Hematopoietic multipotent progenitor cell treated with erythropoietin and hydrocortisone succinate and interleukin-3 and kit ligand, for 8 days (in vitro differentiated cells): ENCODE measurements around the gene CA12.
"Not testable (repeated sequence)": the region's sequence is repeated elsewhere in the genome, so short reads cannot be mapped to it uniquely, and the experiment has no call there.

Source experiments
- DNase-seq: peaks from one replicate; pipeline ENCODE4 v3.0.0-alpha.2; 2015

CA12 gene

GRCh38 chr15:63354821-63355650 lies 26.6 kb downstream of the CA12 start:
- no peak for DNase-seq

DNA sequence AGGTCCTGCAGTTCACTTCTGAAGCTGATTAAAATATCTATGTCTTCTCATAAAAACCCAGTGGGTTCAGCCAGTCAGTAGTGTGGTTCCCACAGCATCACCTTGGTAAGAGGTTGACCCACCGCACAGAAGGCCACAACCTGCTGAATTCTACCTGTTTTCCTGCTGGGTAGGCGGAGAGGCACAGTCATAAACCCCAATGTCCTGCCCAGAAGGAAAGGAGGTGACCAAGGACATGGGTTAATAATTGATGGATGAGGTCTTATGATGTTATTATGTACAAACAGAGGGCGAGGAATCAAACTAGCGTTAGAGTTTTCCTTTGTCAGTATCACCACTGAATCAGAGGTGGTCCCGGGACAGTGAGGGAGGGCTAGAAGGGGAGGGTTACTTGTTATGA lies 27.8 kb downstream of the CA12 start:
- DNase-seq, result no peak

DNA sequence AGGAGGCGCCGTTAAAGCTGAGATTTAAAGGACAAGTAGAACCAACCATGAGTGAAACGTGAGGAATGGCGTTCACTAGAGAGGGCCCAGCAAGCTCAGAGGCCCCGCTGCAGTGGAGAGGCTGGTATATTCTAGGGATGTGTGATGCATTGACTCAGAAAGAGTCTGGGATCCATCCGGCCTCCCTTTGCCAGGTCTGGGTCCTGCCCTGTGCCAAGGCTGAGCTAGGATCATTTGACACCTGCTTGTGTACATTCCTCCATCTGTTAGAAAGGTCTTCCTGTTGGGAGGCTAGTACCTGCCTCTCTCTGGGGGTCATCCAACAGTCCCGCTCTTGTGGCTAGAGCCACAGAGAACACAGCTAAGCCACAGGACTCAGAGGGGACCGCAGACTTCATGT lies 28.4 kb downstream of the CA12 start:
- DNase-seq, result no peak

DNA sequence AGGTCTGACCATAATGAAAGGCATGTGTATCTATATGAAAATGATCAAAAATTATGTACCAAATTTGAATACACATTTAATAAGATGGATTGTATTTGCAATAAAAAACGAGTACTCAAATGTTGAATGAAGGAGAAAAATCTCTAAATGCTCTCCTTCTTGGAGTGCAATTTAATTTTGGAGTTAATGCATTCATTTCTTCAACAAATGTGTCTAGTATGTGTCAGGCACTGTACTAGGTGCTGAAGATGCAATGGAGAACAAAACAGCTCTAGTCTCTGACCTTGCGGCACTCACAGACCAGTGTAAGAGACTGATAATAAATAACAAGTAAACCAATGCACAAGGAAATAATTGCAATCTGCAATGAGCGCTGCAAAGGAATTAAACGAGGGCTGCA lies 28.8 kb downstream of the CA12 start:
- no peak for DNase-seq

DNA sequence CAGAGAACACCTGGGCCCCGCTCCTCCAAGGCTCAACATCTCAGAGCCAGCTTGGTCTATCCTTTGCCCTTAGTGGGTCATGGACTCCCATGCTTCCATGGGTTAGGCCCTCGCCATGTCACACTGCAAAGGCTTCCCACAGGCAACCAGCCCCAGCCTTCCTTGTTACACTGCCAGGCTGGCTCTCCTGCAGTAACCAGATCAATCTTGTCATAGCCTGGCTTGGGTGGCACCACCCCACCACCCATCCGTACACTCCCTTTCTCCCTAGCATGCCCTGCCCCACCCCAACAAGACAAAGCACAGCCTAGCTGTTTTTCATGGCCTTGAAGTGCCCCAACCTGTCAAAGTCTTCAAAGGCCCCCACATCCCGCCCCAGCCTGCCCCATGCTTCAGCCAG lies 30.5 kb downstream of the CA12 start:
- DNase-seq, result no peak

DNA sequence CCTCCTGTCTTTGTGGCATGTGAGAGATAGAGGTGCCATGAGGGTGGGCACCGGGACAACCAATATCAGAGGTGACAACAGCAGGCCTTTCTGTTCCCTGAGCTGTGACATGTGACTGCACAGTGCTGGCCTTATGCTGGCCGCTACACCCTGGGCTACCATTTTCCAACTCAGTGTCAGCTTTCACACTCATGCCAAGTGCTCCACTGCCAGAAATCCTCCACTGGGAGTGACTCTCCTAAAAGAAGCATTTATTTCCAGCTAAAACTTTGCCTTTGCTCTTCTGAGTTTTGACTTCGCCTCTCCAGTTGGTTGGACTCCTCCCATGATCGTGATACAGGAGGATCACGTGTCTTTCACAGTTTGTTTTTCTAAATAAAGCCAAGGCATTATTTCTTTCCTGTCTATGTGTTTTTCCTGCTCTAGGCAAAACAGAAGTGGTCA lies 31.4 kb downstream of the CA12 start:
- no peak for DNase-seq

DNA sequence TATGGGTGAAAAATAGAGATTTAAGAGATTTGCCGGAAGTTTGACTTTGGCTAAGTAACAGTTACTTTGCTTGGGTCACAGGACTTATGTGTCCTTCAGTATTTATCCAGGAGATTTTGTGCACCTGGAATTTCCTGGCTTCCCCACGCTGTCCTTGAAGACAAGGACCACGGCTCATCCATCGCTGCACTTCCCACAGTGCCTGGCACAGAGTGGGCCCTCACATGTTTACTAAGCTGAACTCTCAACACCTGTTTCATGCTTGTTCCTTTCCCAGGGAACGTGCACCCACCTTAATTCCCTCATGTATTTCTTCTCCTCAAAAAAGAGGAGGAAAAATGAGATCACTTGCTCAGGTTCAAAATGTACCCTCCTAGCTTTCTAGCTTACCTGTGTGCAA lies 32.0 kb downstream of the CA12 start:
- DNase-seq, result no peak

DNA sequence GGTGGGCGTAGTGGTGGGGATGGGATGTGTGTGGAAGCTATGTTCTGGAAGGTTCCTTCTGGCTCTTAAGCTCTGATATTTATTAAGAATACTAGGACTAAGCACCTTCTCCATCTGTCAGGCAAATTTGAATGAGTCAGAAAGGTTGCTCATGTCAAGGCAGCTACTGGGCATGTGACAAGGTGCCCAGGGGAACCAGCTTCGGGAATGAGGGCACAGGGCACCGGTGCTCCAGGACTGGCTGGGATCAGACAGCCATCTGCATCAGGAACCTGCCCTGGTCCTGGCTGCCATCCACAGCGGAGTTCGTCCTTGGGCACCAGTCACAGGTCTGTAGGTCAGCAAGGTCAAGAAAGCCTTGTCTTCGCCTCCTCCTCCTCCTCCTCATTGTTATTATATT lies 32.5 kb downstream of the CA12 start:
- DNase-seq, result no peak

GRCh38 chr15:63348392-63348791 lies 33.3 kb downstream of the CA12 start:
- no peak for DNase-seq

- no peak for DNase-seq
These were observed 34.4 kb downstream of the CA12 start for GRCh38 chr15:63347074-63347857.

DNA sequence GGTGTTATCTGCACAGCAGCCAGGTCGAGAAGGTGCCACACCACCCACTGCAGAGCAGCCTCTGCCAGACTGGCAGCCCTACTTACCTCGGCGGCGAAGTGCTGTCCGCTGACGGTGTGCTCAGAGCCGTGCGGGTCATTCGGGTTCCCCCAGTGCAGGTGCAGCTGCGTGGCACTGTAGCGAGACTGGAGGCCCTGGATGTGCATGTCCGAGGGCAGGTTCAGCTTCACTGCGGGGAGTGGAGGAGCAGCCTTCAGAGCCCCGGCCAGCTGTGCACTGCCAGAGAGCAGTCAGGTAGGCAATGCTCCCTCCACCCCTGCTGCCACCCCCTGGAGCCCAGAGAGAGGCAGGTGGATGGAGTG lies 36.3 kb downstream of the CA12 start:
- no peak for DNase-seq

- peak; percentile 13 for DNase-seq
These were observed 36.8 kb downstream of the CA12 start for GRCh38 chr15:63344731-63345390.

DNA sequence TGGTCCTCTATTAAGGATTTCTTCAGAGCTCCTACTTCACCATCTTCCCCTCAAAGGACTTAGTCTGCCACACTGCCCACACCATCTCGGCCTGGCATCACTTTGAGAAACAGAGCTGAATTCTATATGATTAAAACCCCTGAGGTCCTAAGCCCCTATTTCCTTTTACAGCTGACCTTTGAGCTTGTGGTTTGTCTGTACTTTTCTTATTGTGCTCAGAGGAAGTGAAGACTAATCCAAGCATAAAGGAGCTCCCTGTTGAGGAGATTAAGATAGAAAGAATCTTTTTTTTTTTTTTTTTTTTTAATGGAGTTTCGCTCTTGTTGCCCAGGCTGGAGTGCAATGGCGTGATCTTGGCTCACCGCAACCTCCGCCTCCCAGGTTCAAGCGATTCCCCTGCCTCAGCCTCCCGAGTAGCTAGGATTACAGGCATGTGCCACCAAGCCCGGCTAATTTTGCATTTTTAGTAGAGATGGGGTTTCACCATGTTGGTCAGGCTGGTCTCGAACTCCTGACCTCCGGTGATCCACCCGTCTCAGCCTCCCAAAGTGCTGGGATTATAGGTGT lies 38.6 kb downstream of the CA12 start:
- DNase-seq, result not testable (repeated sequence)

GRCh38 chr15:63341898-63342297 lies 39.7 kb downstream of the CA12 start:
- no peak for DNase-seq

DNA sequence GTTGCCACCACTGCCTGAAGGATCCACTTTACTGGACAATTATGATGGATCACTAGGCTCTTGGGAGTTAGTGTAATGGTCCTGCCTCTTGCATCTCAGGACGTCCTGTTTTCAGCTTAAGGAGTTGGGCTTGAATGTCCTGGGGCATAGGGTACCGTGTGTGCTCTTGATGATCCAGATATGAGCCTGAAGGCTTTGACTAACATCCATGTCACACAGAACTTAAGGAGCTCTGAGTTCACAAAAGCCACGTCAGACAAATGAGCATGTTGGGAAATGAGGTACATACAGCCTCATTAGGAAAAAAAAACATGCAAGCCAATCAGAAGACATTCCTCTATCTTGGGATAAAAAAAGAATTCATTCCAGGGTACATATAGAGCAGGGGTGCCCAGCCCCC lies 40.8 kb downstream of the CA12 start:
- no peak for DNase-seq

DNA sequence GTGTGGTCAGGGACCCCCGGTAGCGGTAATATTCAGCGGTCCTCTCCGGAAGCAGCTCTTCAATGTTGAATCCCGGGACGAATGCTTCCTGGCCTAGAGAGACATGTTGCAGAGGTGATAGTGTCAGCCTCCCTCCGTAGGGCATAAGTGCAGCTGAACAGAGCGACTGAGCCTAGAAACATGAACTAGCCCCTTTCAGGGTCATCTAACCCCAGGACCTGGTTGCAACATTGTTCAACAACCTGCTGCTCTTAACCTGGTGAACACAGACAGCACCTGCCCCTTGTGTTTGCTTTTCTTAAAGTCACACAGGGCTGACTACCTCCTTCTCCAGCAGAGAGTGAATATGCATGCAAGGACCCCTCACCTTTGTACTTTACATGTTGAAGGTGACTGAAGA lies 41.3 kb downstream of the CA12 start:
- DNase-seq, result no peak

DNA sequence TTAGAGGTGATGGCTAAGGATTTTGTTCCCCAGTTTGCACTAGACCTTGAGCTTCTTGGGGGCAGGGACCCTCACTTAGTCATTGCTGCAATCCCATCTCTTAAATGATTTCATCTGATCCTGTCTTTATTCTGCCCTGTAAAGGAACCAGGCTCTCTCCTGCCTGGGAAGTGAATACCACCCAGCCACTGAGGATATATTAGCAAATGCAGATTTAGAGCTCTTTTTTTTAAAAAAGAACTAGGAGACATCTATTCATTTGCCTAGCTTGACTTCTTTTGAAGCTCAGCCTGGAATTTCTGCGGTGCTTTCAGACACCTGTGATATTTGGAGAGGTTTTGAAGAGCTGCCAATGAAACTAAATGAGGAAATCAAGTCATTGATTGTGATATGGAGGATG lies 41.8 kb downstream of the CA12 start:
- DNase-seq, result no peak

DNA sequence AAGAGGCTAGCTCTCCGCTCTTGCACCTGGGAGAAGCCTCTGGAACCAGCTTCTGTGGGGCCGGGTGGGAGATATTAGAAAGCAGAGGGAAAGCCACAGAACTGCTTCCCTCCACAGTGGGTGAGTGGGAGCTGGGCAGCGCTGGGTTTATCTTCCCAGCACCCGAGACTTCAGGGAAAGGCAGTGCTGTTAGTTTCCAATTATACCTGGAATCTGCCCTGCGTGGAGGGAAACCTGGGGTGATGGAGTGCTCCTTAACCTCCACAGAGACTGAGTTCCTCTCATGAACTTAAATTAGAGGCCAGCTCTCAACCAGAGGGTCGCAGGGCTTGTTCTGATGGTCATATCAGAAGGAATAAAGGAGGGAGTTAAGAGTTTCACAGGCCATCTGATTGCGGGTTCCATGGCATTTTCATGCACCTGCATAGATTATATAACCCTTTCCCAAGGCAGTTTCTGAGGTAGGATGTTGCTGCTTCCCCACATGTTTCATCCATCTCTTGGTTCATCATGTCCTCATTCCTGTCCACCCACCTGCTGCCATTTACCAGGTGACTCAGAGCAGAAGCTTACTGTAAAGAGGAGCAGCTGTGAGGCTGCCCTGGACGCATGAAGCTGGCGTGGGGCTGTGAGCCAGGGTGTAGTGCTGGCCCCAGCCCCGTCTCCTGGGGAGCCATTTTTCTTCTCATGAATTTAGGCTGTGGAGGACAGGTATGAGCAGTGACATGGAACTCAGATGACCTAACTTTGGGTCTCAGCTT lies 42.5 kb downstream of the CA12 start:
- DNase-seq, result no peak

GRCh38 chr15:63338170-63338569 lies 43.5 kb downstream of the CA12 start:
- DNase-seq, result no peak

DNA sequence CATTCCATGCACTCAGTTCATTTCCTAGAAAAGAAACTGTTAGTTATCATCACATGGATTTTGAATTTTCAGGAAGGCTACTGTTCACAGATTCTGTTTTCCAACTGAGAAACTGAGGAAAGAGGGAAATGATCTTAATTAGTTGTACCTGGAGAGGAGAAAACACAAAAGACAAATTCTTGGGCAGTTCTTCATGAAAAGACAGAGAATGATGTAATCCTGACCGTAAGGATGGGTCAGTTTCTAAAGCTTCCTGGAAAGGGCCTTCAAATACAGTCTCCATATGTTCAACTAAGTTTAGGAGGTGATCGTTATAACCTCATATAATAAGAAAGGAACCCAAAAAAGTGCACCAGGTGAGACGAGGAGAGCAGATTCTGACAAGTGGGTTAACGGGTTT lies 44.6 kb downstream of the CA12 start:
- no peak for DNase-seq

- DNase-seq, result no peak
These were observed 46.0 kb downstream of the CA12 start for GRCh38 chr15:63335543-63336240.

GRCh38 chr15:63334821-63335220 lies 46.8 kb downstream of the CA12 start:
- no peak for DNase-seq
